CD14-positive monocyte (primary cell): ENCODE results near the gene PYHIN1. TPM values are rescaled to one million over a fixed set of nuclear protein-coding genes. Genes with fewer than 3 reads are reported as not detected.

ENCODE experiments used
- DNase-seq, 3 donors: peaks; one replicate each; pipeline ENCODE4 v3.0.0-alpha.2; 2011 to 2022
- H2AFZ ChIP-seq: 2 replicates; pipeline ENCODE4 v1.6.0; 2012; ENCODE audit warnings: mild to moderate bottlenecking, low read depth, low read length, inconsistent platforms; ENCODE audit not compliant: insufficient read depth, poor library complexity, severe bottlenecking
- H3K27ac ChIP-seq, 2 donors: 1 replicate in 1 of 2; 2 replicates in 1 of 2; pipeline ENCODE4 v1.5.1; 2012 to 2013; ENCODE audit warnings: low read length in 2 of 2, control low read depth in 1 of 2, inconsistent platforms in 1 of 2, low read depth in 1 of 2, mild to moderate bottlenecking in 1 of 2
- H3K27me3 ChIP-seq, 2 donors: one replicate each; pipeline versions ENCODE4 v1.6.0 to v1.6.1; 2011 to 2013; ENCODE audit warnings: low read length in 2 of 2; ENCODE audit not compliant: control insufficient read depth in 2 of 2, insufficient read depth in 2 of 2
- H3K36me3 ChIP-seq, 2 donors: replicated peaks in 1 of 2; 1 replicate in 1 of 2; 2 replicates in 1 of 2; pipeline versions ENCODE4 v1.5.1 to v1.6.1; 2012 to 2013; ENCODE audit warnings: low read length in 2 of 2, control low read depth in 1 of 2, inconsistent platforms in 1 of 2, mild to moderate bottlenecking in 1 of 2; ENCODE audit not compliant: insufficient read depth in 2 of 2, control insufficient read depth in 1 of 2
- H3K4me1 ChIP-seq, 2 donors: 1 replicate in 1 of 2; 2 replicates in 1 of 2; pipeline versions ENCODE4 v1.5.1 to v1.6.1; 2012 to 2013; ENCODE audit warnings: low read length in 2 of 2, control low read depth in 1 of 2, inconsistent platforms in 1 of 2, mild to moderate bottlenecking in 1 of 2, moderate library complexity in 1 of 2; ENCODE audit not compliant: insufficient read depth in 2 of 2, control insufficient read depth in 1 of 2
- H3K4me2 ChIP-seq: replicated peaks from 2 replicates; pipeline ENCODE3; 2012; ENCODE audit warnings: low read length, moderate library complexity, mild to moderate bottlenecking; ENCODE audit not compliant: poor library complexity, severe bottlenecking; ENCODE audit errors: extremely low read depth
- H3K4me3 ChIP-seq, 3 experiments: fragments of 200-600 bp in 1 of 3; sonication (generic) in 1 of 3; replicated peaks in 1 of 3; 1 replicate in 2 of 3; 2 replicates in 1 of 3; pipeline ENCODE4 v1.5.1; 2011 to 2013; ENCODE audit warnings: low read length in 3 of 3, mild to moderate bottlenecking in 3 of 3, control low read depth in 2 of 3, low read depth in 2 of 3, inconsistent platforms in 1 of 3, moderate library complexity in 1 of 3
- H3K79me2 ChIP-seq: 2 replicates; pipeline ENCODE4 v1.6.0; 2012; ENCODE audit warnings: mild to moderate bottlenecking, control low read depth, inconsistent platforms, low read length, moderate library complexity; ENCODE audit not compliant: insufficient read depth
- H3K9ac ChIP-seq: 2 replicates; pipeline ENCODE4 v1.6.0; 2017; ENCODE audit warnings: low read length, mild to moderate bottlenecking; ENCODE audit not compliant: insufficient read depth, poor library complexity, severe bottlenecking
- H3K9me3 ChIP-seq, 2 donors: replicated peaks in 1 of 2; 1 replicate in 1 of 2; 2 replicates in 1 of 2; pipeline versions ENCODE4 v1.5.1 to v1.6.1; 2012 to 2013; ENCODE audit warnings: low read length in 2 of 2, control low read depth in 1 of 2; ENCODE audit not compliant: control insufficient read depth in 1 of 2, insufficient read depth in 1 of 2
- H4K20me1 ChIP-seq: 2 replicates; pipeline ENCODE4 v1.6.0; 2012; ENCODE audit warnings: mild to moderate bottlenecking, low read length, control low read depth, moderate library complexity; ENCODE audit not compliant: insufficient read depth
- H3K27ac Mint-ChIP-seq, 7 donors: one replicate each; pipeline ENCODE4 v1.8.0; 2020; ENCODE audit warnings: mild to moderate bottlenecking in 7 of 7, mixed read lengths in 7 of 7, moderate library complexity in 6 of 7, inconsistent platforms in 2 of 7
- H3K27me3 Mint-ChIP-seq, 3 donors: one replicate each; pipeline ENCODE4 v1.8.0; 2021 to 2022; ENCODE audit warnings: low read depth in 3 of 3, mild to moderate bottlenecking in 3 of 3, mixed read lengths in 3 of 3, moderate library complexity in 3 of 3, inconsistent platforms in 1 of 3
- H3K36me3 Mint-ChIP-seq, 2 donors: one replicate each; pipeline ENCODE4 v1.8.0; 2020; ENCODE audit warnings: mixed read lengths in 2 of 2, inconsistent platforms in 1 of 2, mild to moderate bottlenecking in 1 of 2
- H3K4me1 Mint-ChIP-seq: one replicate; pipeline ENCODE4 v1.8.0; 2020; ENCODE audit warnings: mild to moderate bottlenecking, mixed read lengths
- H3K4me3 Mint-ChIP-seq, 2 donors: one replicate each; pipeline ENCODE4 v1.8.0; 2020; ENCODE audit warnings: mild to moderate bottlenecking in 2 of 2, mixed read lengths in 2 of 2, moderate library complexity in 1 of 2
- H3K9me3 Mint-ChIP-seq, 7 donors: one replicate each; pipeline ENCODE4 v1.8.0; 2020 to 2022; ENCODE audit warnings: mixed read lengths in 7 of 7, mild to moderate bottlenecking in 6 of 7, moderate library complexity in 6 of 7, inconsistent platforms in 2 of 7
- WGBS: methylation state at CpG from one replicate; pipeline ENCODE4 v1.1.5; 2013; ENCODE audit warnings: missing lambda C conversion rate; ENCODE audit not compliant: insufficient coverage; 5-methylcytosine and 5-hydroxymethylcytosine counted together
- intact Hi-C, 2 donors: fragments of 100-400 bp; cut with micrococcal nuclease; formaldehyde crosslinking; loops; one replicate each; pipeline versions ENCODE4 v1.15.0 to v1.15.1; 2023
- polyA plus RNA-seq, 3 donors: library from polyadenylated mRNA; depleted of rRNA in 1 of 3; unstranded in 2 of 3; stranded (reverse) in 1 of 3; fragments of 300-500 nt in 2 of 3; fragments of >200 nt in 1 of 3; fragmentation: Illumina TruSeq in 2 of 3; gene quantifications; 1 replicate in 2 of 3; 2 replicates in 1 of 3; pipeline ENCODE4 v1.2.3, GENCODE V29; 2012 to 2021
- TF ChIP-seq, protein P1 (sequence below): fragments of 200-600 bp; IDR thresholded peaks from one replicate; pipeline ENCODE4 v1.8.0; 2022; ENCODE audit warnings: antibody characterized with exemption, mild to moderate bottlenecking

Gene PYHIN1
- polyA plus RNA-seq, 3 donors, result 0.15 to 0.44 TPM; not detected in 1

DNA sequence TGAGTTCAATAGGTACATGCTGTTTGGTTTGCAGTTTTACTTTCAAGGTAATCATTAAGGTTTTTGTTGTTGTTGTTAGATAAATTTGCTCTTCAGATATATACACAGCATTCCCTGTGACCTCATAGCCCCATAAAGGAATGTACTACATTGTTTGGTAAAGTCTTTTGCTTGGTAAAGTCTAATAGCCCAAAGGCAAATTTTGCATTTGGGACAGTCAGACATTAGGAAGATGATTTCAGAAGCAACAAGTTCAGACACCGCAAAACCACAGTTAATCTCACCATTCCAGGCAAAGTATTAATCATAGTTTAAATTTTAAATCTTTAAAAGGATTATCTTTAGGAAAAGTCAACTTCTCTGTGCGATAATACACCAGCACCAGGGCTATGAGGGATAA is 32.6 kb upstream of the PYHIN1 start:
- no peaks in the 10 kb centered on the region for H3K36me3 ChIP-seq

DNA sequence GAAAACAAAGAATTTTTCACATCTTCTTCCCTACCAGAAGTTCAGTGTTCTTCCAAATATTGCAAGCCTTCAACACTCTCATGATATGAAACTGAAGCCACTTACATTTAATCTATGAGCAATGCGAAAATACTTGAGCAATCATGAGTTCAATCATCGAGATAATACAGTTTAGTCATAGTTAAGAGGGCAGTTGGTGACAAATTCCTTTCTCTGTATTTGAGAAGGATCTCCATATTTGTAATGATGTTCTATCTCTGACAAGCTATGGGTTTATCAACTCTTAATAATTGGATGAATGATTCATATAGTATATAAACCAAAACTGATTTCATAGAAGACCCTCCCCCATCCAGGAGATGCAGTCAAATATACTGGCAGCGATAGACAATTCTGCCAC is 29.7 kb upstream of the PYHIN1 start:
- no peaks in the 10 kb centered on the region for H3K79me2 ChIP-seq
- no peak overlapping the region for H2AFZ ChIP-seq
- no peaks in the 10 kb centered on the region for H3K9me3 ChIP-seq
- Mint-ChIP-seq H3K27me3 (peaks cover 2 to 7% (median 7%) of the 10 kb centered on the region in 3 donors), H3K4me1 (no peaks in the 10 kb centered on the region), H3K27ac (no peak overlapping the region), H3K9me3 (peaks cover 0 to 5% (median 2%) of the 10 kb centered on the region in 7 donors), H3K36me3 (no peaks in the 10 kb centered on the region), H3K4me3 (no peak overlapping the region)
- H4K20me1 ChIP-seq, result no peaks in the 10 kb centered on the region
- no peaks in the 10 kb centered on the region for H3K27me3 ChIP-seq
- H3K4me1 ChIP-seq, result no peaks in the 10 kb centered on the region
- no peak overlapping the region for H3K4me3 ChIP-seq
- H3K27ac ChIP-seq, result no peak overlapping the region
- H3K4me2 ChIP-seq, result no peak overlapping the region
- TF ChIP-seq, protein P1, sequence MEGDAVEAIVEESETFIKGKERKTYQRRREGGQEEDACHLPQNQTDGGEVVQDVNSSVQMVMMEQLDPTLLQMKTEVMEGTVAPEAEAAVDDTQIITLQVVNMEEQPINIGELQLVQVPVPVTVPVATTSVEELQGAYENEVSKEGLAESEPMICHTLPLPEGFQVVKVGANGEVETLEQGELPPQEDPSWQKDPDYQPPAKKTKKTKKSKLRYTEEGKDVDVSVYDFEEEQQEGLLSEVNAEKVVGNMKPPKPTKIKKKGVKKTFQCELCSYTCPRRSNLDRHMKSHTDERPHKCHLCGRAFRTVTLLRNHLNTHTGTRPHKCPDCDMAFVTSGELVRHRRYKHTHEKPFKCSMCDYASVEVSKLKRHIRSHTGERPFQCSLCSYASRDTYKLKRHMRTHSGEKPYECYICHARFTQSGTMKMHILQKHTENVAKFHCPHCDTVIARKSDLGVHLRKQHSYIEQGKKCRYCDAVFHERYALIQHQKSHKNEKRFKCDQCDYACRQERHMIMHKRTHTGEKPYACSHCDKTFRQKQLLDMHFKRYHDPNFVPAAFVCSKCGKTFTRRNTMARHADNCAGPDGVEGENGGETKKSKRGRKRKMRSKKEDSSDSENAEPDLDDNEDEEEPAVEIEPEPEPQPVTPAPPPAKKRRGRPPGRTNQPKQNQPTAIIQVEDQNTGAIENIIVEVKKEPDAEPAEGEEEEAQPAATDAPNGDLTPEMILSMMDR, result no peak
- intact Hi-C loops, result no loop called here
- no peaks in the 10 kb centered on the region for H3K36me3 ChIP-seq
- DNase-seq, result no peak
- WGBS, result no CpG with 5 or more reads among the region's 3 CpGs
- no peak overlapping the region for H3K9ac ChIP-seq

More for the DNA sequence above, 32.6 kb upstream of the PYHIN1 start:
- Histone ChIP-seq H3K9me3 (no peaks in the 10 kb centered on the region), H3K79me2 (no peaks in the 10 kb centered on the region), H2AFZ (no peak overlapping the region), H3K27me3 (no peaks in the 10 kb centered on the region), H3K9ac (no peak overlapping the region), H4K20me1 (no peaks in the 10 kb centered on the region), H3K4me3 (no peak overlapping the region), H3K4me2 (no peak overlapping the region), H3K27ac (no peak overlapping the region), H3K4me1 (no peaks in the 10 kb centered on the region)
- H3K36me3 Mint-ChIP-seq, result no peaks in the 10 kb centered on the region
- TF ChIP-seq, protein P1, result no peak
- WGBS, result no CpG with 5 or more reads among the region's 2 CpGs
- H3K9me3 Mint-ChIP-seq, result peaks cover 0 to 13% (median 4%) of the 10 kb centered on the region in 7 donors
- H3K4me3 Mint-ChIP-seq, result no peak overlapping the region
- no peaks in the 10 kb centered on the region for H3K4me1 Mint-ChIP-seq
- DNase-seq, result no peak
- intact Hi-C loops, result no loop called here
- no peak overlapping the region for H3K27ac Mint-ChIP-seq
- H3K27me3 Mint-ChIP-seq, result peaks cover 0 to 6% (median 3%) of the 10 kb centered on the region in 3 donors
